ENCODE measurements around the gene AKNA. TPM values are rescaled to one million over a fixed set of nuclear protein-coding genes. Genes with fewer than 3 reads are reported as not detected.

Gene AKNA
- polyA plus RNA-seq, 1 donor from 2014 or later, result 1.2 TPM

DNA sequence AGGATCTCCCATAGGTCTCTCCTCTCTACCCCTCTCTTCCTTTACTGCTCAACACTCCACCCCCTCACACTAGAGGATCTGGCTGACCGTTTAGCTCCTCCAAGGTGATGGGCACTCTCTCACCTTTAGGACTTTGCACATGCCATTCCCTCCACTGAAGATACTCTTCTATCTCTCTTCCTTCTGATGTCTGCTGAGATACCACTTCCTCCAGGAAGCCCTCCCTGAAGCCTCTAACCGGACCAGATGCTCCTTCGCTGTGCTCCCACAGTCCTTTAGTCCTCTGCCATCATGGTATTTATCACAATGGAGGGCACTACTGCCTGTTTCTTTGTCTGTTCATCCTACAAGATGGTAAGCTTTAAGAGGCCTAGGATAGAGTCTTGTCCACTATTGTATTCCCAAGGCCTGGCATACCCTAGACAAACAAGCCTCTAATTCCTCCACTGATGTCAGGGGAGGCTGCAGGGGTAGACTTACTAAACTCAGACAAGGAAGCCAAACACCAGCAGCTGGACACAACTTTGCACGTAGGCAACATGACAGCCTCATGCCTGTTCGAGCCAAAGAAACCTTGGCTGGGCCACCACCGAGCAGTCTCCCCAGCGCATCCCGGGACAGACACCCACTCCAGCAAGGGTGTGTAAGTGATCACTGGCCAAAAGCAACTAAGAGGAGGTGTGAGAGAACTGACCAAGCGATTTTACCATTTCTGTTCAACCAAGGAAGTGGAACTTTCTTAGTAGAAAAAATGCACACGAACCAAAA, 37.9 kb downstream of the AKNA start:
- H3K27me3 ChIP-seq (ENCODE audit: insufficient read depth, low read depth, low read length), result no peaks in the 10 kb centered on the region
- no peaks in the 10 kb centered on the region for H3F3A ChIP-seq (ENCODE audit: insufficient read depth, low read length, poor library complexity, severe bottlenecking)
- H3K4me3 ChIP-seq (ENCODE audit: low read length), result no peak overlapping the region
- no peak overlapping the region for H2AFZ ChIP-seq (ENCODE audit: low read depth, low read length)
- H3K79me2 ChIP-seq (replicated peaks; ENCODE audit: insufficient read depth, low read length), result no peaks in the 10 kb centered on the region
- H3K9me2 ChIP-seq (ENCODE audit: insufficient read depth, low read length), result no peaks in the 10 kb centered on the region
- H3K9me3 ChIP-seq (ENCODE audit: low read length), result no peaks in the 10 kb centered on the region
- H3K9ac ChIP-seq (ENCODE audit: low read length), result no peak overlapping the region
- H3K27ac ChIP-seq (ENCODE audit: low read length), result no peak overlapping the region
- TF ChIP-seq TAF1 (IDR thresholded peaks at IDR 0.05; ENCODE audit: low read depth) (no peak), RAD21 (conservative IDR thresholded peaks at IDR 0.05) (no peak), SMC3 (conservative IDR thresholded peaks at IDR 0.05; ENCODE audit: poor library complexity) (no peak), POLR2AphosphoS5 (IDR thresholded peaks at IDR 0.05) (no peak), EP300 (conservative IDR thresholded peaks at IDR 0.05; ENCODE audit: poor library complexity, severe bottlenecking) (no peak), EZH2 (IDR thresholded peaks at IDR 0.05; ENCODE audit: borderline replicate concordance, insufficient read depth, low read length, poor library complexity, severe bottlenecking) (no peak), MXI1 (conservative IDR thresholded peaks at IDR 0.05; ENCODE audit: poor library complexity, severe bottlenecking) (no peak)
- TF ChIP-seq, protein P1, sequence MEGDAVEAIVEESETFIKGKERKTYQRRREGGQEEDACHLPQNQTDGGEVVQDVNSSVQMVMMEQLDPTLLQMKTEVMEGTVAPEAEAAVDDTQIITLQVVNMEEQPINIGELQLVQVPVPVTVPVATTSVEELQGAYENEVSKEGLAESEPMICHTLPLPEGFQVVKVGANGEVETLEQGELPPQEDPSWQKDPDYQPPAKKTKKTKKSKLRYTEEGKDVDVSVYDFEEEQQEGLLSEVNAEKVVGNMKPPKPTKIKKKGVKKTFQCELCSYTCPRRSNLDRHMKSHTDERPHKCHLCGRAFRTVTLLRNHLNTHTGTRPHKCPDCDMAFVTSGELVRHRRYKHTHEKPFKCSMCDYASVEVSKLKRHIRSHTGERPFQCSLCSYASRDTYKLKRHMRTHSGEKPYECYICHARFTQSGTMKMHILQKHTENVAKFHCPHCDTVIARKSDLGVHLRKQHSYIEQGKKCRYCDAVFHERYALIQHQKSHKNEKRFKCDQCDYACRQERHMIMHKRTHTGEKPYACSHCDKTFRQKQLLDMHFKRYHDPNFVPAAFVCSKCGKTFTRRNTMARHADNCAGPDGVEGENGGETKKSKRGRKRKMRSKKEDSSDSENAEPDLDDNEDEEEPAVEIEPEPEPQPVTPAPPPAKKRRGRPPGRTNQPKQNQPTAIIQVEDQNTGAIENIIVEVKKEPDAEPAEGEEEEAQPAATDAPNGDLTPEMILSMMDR (IDR thresholded peaks at IDR 0.05; ENCODE audit: poor library complexity, severe bottlenecking), result no peak
- TF ChIP-seq, protein P2, sequence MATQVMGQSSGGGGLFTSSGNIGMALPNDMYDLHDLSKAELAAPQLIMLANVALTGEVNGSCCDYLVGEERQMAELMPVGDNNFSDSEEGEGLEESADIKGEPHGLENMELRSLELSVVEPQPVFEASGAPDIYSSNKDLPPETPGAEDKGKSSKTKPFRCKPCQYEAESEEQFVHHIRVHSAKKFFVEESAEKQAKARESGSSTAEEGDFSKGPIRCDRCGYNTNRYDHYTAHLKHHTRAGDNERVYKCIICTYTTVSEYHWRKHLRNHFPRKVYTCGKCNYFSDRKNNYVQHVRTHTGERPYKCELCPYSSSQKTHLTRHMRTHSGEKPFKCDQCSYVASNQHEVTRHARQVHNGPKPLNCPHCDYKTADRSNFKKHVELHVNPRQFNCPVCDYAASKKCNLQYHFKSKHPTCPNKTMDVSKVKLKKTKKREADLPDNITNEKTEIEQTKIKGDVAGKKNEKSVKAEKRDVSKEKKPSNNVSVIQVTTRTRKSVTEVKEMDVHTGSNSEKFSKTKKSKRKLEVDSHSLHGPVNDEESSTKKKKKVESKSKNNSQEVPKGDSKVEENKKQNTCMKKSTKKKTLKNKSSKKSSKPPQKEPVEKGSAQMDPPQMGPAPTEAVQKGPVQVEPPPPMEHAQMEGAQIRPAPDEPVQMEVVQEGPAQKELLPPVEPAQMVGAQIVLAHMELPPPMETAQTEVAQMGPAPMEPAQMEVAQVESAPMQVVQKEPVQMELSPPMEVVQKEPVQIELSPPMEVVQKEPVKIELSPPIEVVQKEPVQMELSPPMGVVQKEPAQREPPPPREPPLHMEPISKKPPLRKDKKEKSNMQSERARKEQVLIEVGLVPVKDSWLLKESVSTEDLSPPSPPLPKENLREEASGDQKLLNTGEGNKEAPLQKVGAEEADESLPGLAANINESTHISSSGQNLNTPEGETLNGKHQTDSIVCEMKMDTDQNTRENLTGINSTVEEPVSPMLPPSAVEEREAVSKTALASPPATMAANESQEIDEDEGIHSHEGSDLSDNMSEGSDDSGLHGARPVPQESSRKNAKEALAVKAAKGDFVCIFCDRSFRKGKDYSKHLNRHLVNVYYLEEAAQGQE (IDR thresholded peaks at IDR 0.05; ENCODE audit: borderline replicate concordance), result no peak
- H3K36me3 ChIP-seq (ENCODE audit: insufficient read depth, low read length), result no peaks in the 10 kb centered on the region
- H4K20me1 ChIP-seq (ENCODE audit: insufficient read depth), result no peaks in the 10 kb centered on the region
- H3K4me2 ChIP-seq (ENCODE audit: low read length), result no peak overlapping the region

DNA sequence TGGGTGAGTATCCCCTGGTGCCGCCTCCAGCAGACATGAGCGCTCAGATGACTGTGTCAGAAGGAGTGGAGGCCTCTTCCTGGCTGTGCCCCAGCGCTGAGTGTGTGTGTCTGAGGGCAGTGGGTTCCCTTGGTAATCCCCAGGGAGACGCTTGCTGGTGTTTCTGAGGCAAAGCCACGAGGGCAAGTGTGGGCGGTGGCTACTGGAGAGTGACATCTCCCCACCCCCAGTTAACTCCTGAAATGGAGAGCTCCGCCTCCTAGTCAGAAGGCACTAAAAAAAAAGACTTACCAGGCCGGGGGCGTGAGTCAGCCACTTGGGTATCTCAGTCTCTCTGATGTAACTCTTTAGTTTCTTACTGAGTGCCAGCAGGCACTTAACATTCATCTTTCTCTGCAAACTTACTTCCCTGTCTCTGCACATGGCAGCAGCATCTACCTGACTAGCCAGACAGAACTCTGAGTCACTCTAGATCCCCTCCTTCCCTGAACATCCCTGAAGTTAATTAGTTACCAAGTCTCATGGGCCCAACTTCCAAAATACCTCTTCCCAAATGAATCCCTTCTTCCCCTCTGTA, 38.8 kb downstream of the AKNA start:
- no peaks in the 10 kb centered on the region for H4K20me1 ChIP-seq (ENCODE audit: insufficient read depth)
- H3K36me3 ChIP-seq (ENCODE audit: insufficient read depth, low read length), result no peaks in the 10 kb centered on the region
- H3K9me2 ChIP-seq (ENCODE audit: insufficient read depth, low read length), result no peaks in the 10 kb centered on the region
- no peak overlapping the region for H3K27ac ChIP-seq (ENCODE audit: low read length)
- no peak overlapping the region for H3K4me3 ChIP-seq (ENCODE audit: low read length)
- H3K4me2 ChIP-seq (ENCODE audit: low read length), result no peak overlapping the region
- TF ChIP-seq EP300 (conservative IDR thresholded peaks at IDR 0.05; ENCODE audit: poor library complexity, severe bottlenecking) (no peak), TAF1 (IDR thresholded peaks at IDR 0.05; ENCODE audit: low read depth) (no peak), SMC3 (conservative IDR thresholded peaks at IDR 0.05; ENCODE audit: poor library complexity) (no peak), MXI1 (conservative IDR thresholded peaks at IDR 0.05; ENCODE audit: poor library complexity, severe bottlenecking) (no peak), RAD21 (conservative IDR thresholded peaks at IDR 0.05) (no peak), POLR2AphosphoS5 (IDR thresholded peaks at IDR 0.05) (no peak), EZH2 (IDR thresholded peaks at IDR 0.05; ENCODE audit: borderline replicate concordance, insufficient read depth, low read length, poor library complexity, severe bottlenecking) (no peak)
- TF ChIP-seq, protein P2 (IDR thresholded peaks at IDR 0.05; ENCODE audit: borderline replicate concordance), result no peak
- TF ChIP-seq, protein P1 (IDR thresholded peaks at IDR 0.05; ENCODE audit: poor library complexity, severe bottlenecking), result no peak
- no peak overlapping the region for H2AFZ ChIP-seq (ENCODE audit: low read depth, low read length)
- no peaks in the 10 kb centered on the region for H3K79me2 ChIP-seq (replicated peaks; ENCODE audit: insufficient read depth, low read length)
- H3K27me3 ChIP-seq (ENCODE audit: insufficient read depth, low read depth, low read length), result no peaks in the 10 kb centered on the region
- no peak overlapping the region for H3K9ac ChIP-seq (ENCODE audit: low read length)
- no peaks in the 10 kb centered on the region for H3F3A ChIP-seq (ENCODE audit: insufficient read depth, low read length, poor library complexity, severe bottlenecking)
- no peaks in the 10 kb centered on the region for H3K9me3 ChIP-seq (ENCODE audit: low read length)
